ENCODE measurements around the gene SAMD3. TPM values are rescaled to one million over a fixed set of nuclear protein-coding genes. Genes with fewer than 3 reads are reported as not detected.
"Not testable (repeated sequence)": the region's sequence is repeated elsewhere in the genome, so short reads cannot be mapped to it uniquely, and the experiment has no call there.

The SAMD3 gene
- total and polyA plus RNA-seq, 11 donors = 0.06 to 4.2 (median 0.68) TPM; not detected in 4

DNA sequence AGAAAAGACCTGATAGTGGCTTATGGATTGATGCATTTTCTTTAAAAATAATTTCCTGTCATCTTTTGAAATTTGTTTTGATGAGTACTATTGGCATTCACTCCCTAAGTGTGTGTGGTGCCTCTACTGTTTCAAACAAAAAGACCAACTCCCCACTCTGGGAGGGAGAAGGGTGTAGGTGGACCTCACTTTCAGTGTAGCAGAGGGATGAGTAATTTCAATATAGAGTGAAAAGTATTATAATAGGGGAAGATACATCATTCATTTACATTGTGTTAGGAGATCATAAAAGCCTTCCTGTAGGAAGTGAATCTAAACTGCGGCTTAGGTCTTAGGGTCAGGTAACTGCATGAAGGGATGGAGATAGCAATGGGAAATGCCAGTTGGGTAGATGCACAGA, 46.4 kb downstream of the SAMD3 start:
- Histone ChIP-seq H3K9me3 (peaks cover 0 to 14% (median 0%) of the 10 kb centered on the region in 12 donors), H3K27ac (no peak overlapping the region), H3K4me1 (no peaks in the 10 kb centered on the region), H3K36me3 (no peaks in the 10 kb centered on the region), H3K27me3 (no peaks in the 10 kb centered on the region), H3K4me3 (no peak overlapping the region)
- DNase-seq = no peak
- no peak for ATAC-seq
- TF ChIP-seq, protein P1, sequence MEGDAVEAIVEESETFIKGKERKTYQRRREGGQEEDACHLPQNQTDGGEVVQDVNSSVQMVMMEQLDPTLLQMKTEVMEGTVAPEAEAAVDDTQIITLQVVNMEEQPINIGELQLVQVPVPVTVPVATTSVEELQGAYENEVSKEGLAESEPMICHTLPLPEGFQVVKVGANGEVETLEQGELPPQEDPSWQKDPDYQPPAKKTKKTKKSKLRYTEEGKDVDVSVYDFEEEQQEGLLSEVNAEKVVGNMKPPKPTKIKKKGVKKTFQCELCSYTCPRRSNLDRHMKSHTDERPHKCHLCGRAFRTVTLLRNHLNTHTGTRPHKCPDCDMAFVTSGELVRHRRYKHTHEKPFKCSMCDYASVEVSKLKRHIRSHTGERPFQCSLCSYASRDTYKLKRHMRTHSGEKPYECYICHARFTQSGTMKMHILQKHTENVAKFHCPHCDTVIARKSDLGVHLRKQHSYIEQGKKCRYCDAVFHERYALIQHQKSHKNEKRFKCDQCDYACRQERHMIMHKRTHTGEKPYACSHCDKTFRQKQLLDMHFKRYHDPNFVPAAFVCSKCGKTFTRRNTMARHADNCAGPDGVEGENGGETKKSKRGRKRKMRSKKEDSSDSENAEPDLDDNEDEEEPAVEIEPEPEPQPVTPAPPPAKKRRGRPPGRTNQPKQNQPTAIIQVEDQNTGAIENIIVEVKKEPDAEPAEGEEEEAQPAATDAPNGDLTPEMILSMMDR (IDR thresholded peaks at IDR 0.05) = no peak
- TF ChIP-seq POLR2A (IDR thresholded peaks at IDR 0.05) = no peak
- 88 to 91% (median 89%) methylated on average over 1 of the region's 1 CpG for whole genome bisulfite sequencing, 4 donors
- intact Hi-C loops (cut with DNase I) = no loop called here

DNA sequence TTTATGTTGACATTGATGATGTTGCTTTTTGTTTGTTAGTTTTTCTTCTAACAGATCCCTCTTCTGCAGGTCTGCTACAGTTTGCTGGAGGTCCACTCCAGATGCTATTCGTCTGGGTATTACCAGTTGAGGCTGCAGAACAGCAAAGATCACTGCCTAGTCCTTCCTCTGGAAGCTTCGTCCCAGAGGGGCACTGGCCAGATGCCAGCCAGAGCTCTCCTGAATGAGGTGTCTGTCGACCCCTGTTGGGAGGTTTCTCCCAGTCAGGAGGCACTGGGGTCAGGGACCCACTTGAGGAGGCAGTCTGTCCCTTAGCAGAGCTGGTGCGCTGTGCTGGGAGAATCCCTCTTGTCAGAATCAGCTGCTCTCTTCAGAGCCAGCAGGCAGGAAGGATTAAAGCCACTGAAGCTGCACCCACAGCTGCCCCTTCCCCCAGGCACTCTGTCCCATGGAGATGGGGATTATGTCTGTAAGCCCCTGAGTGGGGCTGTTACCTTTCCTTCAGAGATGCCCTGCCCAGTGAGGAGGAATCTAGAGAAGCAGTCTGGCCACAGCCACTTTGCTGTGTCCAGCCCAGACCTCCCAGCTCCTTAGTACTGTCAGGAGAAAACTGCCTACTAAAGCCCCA, 49.3 kb downstream of the SAMD3 start:
- H3K27me3 ChIP-seq; DNase-seq; H3K4me1 ChIP-seq; ATAC-seq; H3K27ac ChIP-seq; H3K36me3 ChIP-seq; H3K4me3 ChIP-seq; intact Hi-C loops (cut with DNase I): not testable (repeated sequence)
- WGBS, 4 donors = 49 to 80% (median 70%) methylated on average over 4 of the region's 4 CpGs
- H3K9me3 ChIP-seq = peaks cover 0 to 19% (median 0%) of the 10 kb centered on the region in 12 donors

DNA sequence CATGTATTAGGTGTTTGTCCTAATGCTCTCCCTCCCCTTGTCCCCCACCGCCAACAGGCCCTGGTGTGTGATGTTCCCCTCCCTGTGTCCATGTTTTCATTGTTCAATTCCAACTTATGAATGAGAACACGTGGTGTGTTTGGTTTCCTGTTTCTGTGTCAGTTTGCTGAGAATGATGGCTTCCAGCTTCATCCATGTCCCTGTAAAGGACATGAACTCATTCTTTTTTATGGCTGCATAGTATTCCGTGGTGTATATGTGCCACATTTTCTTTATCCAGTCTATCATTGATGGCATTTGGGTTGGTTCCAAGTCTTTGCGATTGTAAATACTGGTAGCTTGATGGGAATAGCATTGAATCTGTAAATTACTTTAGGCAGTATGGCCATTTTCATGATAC, 52.6 kb downstream of the SAMD3 start:
- DNase-seq; H3K36me3 ChIP-seq; H3K4me3 ChIP-seq; intact Hi-C loops (cut with DNase I); ATAC-seq; H3K27ac ChIP-seq; H3K27me3 ChIP-seq; H3K4me1 ChIP-seq: not testable (repeated sequence)
- WGBS, 4 donors = 79 to 85% (median 82%) methylated on average over 4 of the region's 4 CpGs
- peaks cover 0 to 19% (median 0%) of the 10 kb centered on the region in 12 donors for H3K9me3 ChIP-seq

DNA sequence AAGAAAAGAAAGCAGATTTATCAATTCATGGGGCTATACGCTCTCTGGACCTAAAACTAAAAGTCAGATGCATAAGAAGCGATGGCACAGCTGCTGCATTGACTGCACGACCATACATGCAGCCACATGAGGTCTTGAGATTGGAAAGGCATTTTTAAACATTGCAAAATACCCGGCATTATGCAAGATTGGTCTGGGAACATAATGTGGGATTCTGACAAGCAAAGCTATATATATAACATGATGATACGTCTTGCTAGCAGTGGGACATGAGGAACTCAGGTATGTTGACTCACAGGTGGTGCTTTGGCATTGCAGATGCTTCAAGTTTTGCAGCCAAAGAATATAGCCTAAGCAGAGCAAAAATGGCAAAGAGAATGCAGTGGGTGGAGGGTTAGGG, 55.1 kb downstream of the SAMD3 start:
- DNase-seq (no peak), ATAC-seq (no peak)
- H3K9me3 ChIP-seq = peaks cover 0 to 19% (median 0%) of the 10 kb centered on the region in 12 donors
- no peaks in the 10 kb centered on the region for H3K4me1 ChIP-seq
- no peaks in the 10 kb centered on the region for H3K36me3 ChIP-seq
- no peak for TF ChIP-seq POLR2A (IDR thresholded peaks at IDR 0.05)
- TF ChIP-seq, protein P1 (IDR thresholded peaks at IDR 0.05) = no peak
- WGBS, 4 donors = 72 to 76% (median 73%) methylated on average over 5 of the region's 5 CpGs
- no peak overlapping the region for H3K27ac ChIP-seq
- H3K4me3 ChIP-seq = no peak overlapping the region
- H3K27me3 ChIP-seq = no peaks in the 10 kb centered on the region
- intact Hi-C loops (cut with DNase I) = no loop called here

DNA sequence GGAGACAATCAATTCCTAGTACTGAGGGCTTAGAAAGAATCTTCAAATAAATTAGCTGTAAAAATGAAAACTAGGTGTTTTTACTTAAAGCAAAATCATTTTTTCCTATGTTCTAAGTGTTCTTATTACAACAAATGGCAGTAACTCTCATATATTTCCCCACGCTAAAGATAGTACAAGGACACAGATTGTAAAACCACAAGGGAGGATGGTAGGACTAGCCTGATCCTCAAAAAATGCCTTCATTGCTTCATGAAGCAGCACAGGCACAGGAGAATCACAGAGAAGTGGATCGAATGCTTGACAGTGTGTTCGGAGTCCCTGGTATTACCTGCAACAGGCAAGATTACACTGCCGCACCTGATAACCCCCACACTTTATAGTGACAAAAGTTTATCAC, 58.5 kb downstream of the SAMD3 start:
- DNase-seq = no peak
- Histone ChIP-seq H3K4me1 (peaks cover 0 to 6% (median 0%) of the 10 kb centered on the region in 12 donors), H3K36me3 (no peaks in the 10 kb centered on the region), H3K4me3 (no peak overlapping the region), H3K9me3 (peaks cover 0 to 8% (median 0%) of the 10 kb centered on the region in 12 donors), H3K27me3 (no peaks in the 10 kb centered on the region), H3K27ac (no peak overlapping the region)
- WGBS, 4 donors = 62 to 64% (median 63%) methylated on average over 4 of the region's 4 CpGs
- intact Hi-C loops (cut with DNase I) = no loop called here
- ATAC-seq = no peak
- TF ChIP-seq POLR2A (IDR thresholded peaks at IDR 0.05) = no peak
- TF ChIP-seq, protein P1 (IDR thresholded peaks at IDR 0.05) = no peak

Data from heart left ventricle (tissue), 16 donors.